HL-60 (cell line): ENCODE results near the gene RGS10.

Experiments used
- GABPA ChIP-seq: IDR thresholded peaks from 2 replicates; pipeline ENCODE4 v1.6.1; 2012; ENCODE audit warnings: low read depth
- POLR2AphosphoS5 ChIP-seq: IDR thresholded peaks from 2 replicates; pipeline ENCODE4 v1.6.1; 2012; ENCODE audit warnings: low read depth
- TF ChIP-seq, protein P1 (sequence below): IDR thresholded peaks from one replicate; pipeline ENCODE4 v1.5.1; 2011; ENCODE audit warnings: low read length, control low read depth, inconsistent platforms; ENCODE audit not compliant: insufficient read depth
- TF ChIP-seq, protein P2 (sequence below): IDR thresholded peaks from 2 replicates; pipeline ENCODE4 v1.6.1; 2012; ENCODE audit warnings: low read depth; ENCODE audit not compliant: insufficient replicate concordance

DNA sequence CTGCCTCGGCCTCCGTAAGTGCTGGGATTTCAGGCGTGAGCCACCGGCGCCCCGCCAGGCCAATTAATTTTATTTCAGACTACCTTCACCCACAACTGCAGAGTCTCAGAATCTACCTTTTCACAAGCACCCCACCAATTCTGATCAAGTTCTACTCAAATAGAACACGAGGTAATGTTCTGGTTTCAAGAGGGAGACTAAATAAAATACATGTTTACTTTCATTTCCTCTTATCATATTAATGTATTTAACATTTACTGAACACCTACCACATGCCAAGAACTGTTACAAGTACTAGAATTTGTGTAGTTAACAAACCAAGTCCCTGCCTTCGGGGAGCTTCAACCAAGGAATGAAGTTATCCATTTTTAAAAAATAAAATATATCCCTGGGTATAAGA is 25.5 kb upstream of the RGS10 start:
- TF ChIP-seq, protein P1, sequence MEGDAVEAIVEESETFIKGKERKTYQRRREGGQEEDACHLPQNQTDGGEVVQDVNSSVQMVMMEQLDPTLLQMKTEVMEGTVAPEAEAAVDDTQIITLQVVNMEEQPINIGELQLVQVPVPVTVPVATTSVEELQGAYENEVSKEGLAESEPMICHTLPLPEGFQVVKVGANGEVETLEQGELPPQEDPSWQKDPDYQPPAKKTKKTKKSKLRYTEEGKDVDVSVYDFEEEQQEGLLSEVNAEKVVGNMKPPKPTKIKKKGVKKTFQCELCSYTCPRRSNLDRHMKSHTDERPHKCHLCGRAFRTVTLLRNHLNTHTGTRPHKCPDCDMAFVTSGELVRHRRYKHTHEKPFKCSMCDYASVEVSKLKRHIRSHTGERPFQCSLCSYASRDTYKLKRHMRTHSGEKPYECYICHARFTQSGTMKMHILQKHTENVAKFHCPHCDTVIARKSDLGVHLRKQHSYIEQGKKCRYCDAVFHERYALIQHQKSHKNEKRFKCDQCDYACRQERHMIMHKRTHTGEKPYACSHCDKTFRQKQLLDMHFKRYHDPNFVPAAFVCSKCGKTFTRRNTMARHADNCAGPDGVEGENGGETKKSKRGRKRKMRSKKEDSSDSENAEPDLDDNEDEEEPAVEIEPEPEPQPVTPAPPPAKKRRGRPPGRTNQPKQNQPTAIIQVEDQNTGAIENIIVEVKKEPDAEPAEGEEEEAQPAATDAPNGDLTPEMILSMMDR = no peak
- TF ChIP-seq, protein P2, sequence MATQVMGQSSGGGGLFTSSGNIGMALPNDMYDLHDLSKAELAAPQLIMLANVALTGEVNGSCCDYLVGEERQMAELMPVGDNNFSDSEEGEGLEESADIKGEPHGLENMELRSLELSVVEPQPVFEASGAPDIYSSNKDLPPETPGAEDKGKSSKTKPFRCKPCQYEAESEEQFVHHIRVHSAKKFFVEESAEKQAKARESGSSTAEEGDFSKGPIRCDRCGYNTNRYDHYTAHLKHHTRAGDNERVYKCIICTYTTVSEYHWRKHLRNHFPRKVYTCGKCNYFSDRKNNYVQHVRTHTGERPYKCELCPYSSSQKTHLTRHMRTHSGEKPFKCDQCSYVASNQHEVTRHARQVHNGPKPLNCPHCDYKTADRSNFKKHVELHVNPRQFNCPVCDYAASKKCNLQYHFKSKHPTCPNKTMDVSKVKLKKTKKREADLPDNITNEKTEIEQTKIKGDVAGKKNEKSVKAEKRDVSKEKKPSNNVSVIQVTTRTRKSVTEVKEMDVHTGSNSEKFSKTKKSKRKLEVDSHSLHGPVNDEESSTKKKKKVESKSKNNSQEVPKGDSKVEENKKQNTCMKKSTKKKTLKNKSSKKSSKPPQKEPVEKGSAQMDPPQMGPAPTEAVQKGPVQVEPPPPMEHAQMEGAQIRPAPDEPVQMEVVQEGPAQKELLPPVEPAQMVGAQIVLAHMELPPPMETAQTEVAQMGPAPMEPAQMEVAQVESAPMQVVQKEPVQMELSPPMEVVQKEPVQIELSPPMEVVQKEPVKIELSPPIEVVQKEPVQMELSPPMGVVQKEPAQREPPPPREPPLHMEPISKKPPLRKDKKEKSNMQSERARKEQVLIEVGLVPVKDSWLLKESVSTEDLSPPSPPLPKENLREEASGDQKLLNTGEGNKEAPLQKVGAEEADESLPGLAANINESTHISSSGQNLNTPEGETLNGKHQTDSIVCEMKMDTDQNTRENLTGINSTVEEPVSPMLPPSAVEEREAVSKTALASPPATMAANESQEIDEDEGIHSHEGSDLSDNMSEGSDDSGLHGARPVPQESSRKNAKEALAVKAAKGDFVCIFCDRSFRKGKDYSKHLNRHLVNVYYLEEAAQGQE = no peak
- TF ChIP-seq GABPA = no peak
- no peak for TF ChIP-seq POLR2AphosphoS5
